Stimulated activated CD8-positive, alpha-beta memory T cell treated with anti-CD3 and anti-CD28 coated beads, Interleukin-12 subunit alpha, Interleukin-12 subunit beta, amount 100 ng/mL, for 24 hours (primary cell): ENCODE results near the gene AKR1B1.

ENCODE experiments used
- DNase-seq: peaks from one replicate; pipeline ENCODE4 v3.0.0-alpha.2; 2020; ENCODE audit errors: extremely low read depth

AKR1B1 gene

GRCh38 chr7:134469622-134470021, 10.7 kb upstream of the AKR1B1 start:
- DNase-seq = no peak

DNA sequence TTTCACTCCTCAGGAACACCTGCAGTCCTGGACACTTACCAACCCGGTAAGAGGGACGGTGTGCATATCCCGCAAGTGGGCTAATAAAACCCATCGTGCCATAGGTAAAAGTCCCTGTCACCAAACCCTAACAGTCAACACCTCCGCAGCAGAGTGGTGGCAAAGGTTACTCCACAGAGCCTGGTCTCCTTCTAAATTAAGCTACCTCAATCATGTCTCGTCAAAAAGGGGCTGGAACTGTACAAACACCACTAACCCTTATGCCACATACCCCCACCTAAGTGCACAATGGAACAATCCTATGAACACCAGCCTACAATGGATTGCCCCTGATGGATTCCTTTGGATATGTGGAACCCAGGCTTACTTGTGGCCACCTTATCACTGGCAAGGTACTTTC, 9.6 kb upstream of the AKR1B1 start:
- DNase-seq = no peak

DNA sequence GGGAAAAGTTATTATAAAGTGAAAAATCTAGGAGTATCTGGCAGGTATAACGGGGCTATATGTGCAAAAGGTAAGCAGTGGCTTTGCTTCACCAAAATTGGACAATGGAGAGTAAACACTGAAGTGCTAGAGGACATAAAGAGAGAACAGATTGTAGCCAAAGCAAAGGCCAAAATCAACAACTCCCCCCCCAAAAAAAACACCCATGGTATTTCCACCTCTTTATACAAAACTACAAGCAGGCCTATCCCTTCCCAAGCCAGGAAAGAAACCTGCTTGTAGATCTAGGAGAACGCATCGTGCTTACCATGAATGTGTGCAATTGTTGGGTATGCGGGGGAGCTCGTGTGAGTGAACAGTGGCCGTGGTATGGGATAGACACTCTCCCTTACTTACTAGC, 9.2 kb upstream of the AKR1B1 start:
- DNase-seq = no peak

GRCh38 chr7:134465491-134465890, 6.6 kb upstream of the AKR1B1 start:
- no peak for DNase-seq

GRCh38 chr7:134464496-134464895, 5.6 kb upstream of the AKR1B1 start:
- no peak for DNase-seq

GRCh38 chr7:134463751-134464150, 4.9 kb upstream of the AKR1B1 start:
- no peak for DNase-seq

GRCh38 chr7:134462337-134462925, 3.5 kb upstream of the AKR1B1 start:
- DNase-seq = no peak

DNA sequence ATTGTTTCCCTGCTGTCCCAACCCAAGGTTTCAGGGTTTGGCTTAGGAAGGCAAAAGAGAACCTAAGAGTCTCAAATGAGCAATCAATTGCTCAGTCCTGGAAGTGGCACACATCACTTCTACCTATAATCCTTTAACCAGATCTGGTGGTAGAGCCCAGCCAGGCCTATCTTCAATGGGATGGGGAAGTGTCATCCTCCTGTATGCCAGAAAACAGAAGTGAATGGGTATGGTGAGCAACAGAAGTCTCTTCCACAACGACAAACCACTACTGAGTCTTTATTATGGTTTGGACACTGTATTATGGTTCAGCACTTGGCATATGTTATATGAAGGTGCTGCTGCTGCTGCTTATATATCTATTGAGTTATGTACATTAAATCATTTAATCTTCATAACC, 3.0 kb upstream of the AKR1B1 start:
- DNase-seq = no peak

GRCh38 chr7:134459981-134460380, 1.1 kb upstream of the AKR1B1 start:
- DNase-seq = no peak

DNA sequence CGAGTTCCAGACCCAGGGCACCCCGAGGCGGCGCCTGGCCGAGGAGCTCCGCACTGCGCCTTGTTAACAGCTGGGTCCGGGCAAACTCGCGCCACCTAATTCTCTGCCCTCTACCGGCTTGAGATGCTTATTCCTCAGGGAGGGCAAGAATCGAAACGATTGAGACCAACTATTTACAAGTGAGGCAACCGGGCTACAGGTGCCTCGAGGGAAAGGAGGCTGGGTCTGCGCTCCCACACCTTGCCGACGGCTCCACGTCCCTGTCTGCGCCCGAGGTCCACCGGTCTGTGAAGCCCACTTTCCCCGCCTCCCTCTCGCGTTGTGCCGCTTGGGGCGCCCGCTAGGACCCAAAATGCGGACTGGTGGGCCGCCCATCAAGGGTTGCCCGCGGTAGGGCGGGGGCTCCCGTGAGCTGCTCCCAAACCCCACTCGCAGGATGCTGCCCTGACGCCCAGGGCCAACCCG, 527 bp downstream of the AKR1B1 start:
- no peak for DNase-seq

DNA sequence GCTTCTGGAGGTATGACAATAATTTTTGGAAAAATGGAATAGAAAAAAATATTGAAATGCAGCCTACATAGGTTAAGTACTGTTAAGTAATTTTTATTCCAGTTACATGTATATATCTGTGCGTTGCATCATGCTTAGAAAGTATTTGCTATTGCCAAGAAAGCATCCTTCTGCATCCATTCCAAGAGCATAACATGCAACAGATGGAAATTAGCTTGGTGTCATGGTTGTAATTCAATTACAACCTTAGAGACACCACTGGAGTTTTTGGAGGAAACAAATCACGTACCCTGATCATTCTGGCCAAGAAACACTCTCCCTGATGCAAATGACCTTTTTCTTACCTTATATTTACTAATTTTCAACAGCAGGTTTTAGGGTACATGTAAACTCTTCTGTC, 1.7 kb downstream of the AKR1B1 start:
- no peak for DNase-seq

DNA sequence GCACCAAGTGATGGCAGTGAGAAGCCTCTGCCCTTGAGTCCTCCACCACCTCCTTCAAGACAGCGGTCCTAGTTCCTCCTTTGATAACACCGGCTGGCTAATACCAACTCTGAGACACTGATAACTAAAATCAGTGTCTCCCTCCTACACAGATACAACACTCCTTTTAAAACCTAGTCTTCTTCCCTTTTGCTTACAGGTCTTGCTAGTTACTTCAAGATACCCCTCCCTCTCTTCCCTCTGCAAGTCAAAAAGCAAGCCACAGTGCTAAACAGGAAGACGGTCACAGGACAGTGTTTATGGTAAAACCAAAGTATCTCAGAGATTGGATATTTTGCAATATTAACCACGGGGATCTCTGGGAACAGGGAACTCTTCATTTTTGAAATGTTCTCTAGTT, 4.6 kb downstream of the AKR1B1 start:
- no peak for DNase-seq

DNA sequence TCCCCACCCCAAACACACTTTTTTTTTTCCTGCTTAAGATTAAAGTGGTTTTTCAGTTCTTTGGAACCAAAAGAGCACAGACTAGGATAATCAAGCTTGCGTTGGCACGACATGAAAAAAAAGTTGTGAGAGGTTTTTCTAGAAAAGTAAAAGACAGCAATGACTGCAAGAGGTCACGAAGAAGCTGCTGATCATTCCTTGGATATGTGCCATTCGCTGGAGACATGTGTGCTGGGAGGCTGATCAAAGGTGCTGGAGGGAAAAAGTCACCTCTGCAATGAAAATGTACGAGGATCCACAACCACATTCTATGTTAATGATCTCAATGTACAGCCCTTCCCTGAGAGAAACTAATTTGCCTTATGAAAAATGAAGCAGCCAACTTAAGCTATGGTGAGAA, 5.4 kb downstream of the AKR1B1 start:
- no peak for DNase-seq

- no peak for DNase-seq
These were observed 5.9 kb downstream of the AKR1B1 start for GRCh38 chr7:134452991-134453473.

DNA sequence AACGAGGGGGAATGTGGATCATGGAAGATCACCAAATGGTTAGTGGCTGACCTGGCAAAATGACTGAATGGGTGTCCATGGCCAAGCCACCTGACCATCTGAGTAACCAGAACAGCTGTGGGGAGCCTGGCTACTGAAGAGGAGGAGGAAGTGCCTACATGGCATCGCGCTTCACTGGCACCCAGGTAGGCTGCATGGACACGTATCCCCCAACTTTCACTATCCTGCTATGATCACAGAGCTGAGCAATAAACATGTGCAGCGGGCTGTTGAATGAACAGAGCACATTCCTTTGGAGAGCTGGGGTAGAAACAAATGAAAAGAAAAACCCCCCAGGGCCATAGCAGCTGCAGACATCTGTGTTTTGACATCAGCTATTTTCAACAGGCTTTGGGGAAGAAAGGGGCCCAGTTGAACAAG, 6.5 kb downstream of the AKR1B1 start:
- DNase-seq = no peak

DNA sequence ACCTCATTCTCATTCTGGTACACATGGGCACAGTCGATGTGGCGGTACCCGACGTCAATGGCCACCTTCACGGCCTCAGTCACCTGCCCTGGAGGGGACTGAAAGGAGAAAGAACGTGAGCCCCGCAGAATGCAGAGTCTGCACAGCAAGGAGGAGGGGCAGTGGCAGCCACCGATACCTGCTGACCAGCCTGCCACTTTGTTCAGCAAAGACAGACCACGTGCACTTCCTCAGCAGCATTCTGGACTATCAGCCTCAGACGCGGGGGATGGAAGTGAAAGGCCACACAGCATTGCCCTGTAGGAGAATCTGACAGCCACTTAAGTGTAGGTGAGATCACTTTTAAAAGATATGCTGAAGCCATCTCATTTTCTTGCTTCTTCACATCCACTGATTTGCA, 7.2 kb downstream of the AKR1B1 start:
- DNase-seq = no peak

- DNase-seq = no peak
These were observed 8.5 kb downstream of the AKR1B1 start for GRCh38 chr7:134450294-134451000.

- no peak for DNase-seq
These were observed 9.2 kb downstream of the AKR1B1 start for GRCh38 chr7:134449680-134450079.

DNA sequence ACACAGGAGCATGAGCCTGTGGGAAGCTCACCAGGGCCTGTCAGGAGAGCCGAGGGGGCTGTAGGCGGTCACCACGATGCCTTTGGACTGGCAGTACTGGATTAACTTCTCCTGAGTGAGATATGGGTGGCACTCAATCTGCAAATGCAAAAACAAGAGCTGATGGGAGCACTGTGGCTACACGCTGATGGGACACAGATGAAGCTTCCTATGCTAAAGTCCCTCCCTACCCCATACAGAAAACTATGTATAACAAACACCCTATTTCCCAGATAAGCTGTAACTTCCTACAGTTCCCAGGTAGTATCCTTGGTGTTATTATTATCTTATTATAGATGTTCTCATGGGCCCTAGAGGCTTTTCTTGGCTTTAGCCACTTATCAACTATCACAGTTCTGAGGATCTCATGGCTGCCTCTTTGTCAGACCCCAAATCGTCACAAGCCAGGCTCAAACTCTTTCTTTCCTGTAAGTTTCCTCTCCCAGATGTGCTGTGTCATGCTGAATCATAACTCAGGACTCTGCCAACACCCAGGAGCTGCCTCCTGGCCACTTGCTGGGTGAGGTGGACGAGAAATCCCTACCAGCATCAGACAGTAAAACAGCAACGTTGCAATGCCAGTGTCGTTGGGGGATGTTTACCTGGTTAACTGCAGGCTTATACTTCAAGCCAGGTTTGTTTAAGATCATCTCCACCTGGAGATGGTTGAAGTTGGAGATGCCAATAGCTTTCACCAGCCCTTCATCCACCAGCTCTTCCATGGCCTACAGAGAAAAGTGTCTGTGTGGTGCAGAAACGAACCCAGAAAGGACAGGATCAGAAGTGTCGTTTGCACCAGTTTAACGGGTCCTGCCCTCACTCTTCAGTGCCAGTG, 10.3 kb downstream of the AKR1B1 start:
- DNase-seq = no peak

GRCh38 chr7:134447383-134447782, 11.5 kb downstream of the AKR1B1 start:
- DNase-seq = no peak

DNA sequence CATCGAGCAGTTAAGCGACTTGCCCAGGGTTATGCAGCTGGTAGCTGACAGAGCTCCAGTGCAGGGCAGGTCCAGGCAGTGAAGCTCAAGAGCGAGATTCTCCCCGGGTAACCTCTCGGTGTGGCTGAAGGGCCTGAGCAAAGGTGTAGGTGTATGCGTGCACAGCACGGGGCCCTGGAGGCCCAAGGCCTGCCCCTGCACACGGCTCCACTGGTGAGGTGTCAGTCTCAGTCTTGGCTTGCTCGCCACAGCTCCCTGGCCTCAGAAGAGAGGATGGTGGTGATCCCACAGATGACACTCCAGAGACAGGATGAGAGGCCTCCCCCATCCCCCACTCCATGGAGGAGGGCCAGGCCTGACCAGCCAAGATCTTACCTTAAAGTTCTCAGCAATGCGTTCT, 12.0 kb downstream of the AKR1B1 start:
- DNase-seq = no peak

GRCh38 chr7:134446446-134446845, 12.5 kb downstream of the AKR1B1 start:
- DNase-seq = no peak

GRCh38 chr7:134444961-134445315, 14.0 kb downstream of the AKR1B1 start:
- DNase-seq = no peak
